Nephron progenitor cell (in vitro differentiated cells): Measurements from ENCODE around the gene TXLNB.

Source experiments
- DNase-seq: peaks from one replicate; pipeline ENCODE4 v3.0.0; 2021
- H3K27ac Mint-ChIP-seq: 2 replicates; pipeline ENCODE4 v1.8.0; 2021; ENCODE audit warnings: mild to moderate bottlenecking, moderate library complexity, mixed read lengths
- H3K27me3 Mint-ChIP-seq: 2 replicates; pipeline ENCODE4 v1.8.0; 2021; ENCODE audit warnings: mild to moderate bottlenecking, low read depth, mixed read lengths; ENCODE audit not compliant: poor library complexity
- H3K36me3 Mint-ChIP-seq: 2 replicates; pipeline ENCODE4 v1.8.0; 2021; ENCODE audit warnings: low read depth, mixed read lengths
- H3K4me1 Mint-ChIP-seq: 2 replicates; pipeline ENCODE4 v1.8.0; 2021; ENCODE audit warnings: mixed read lengths
- H3K4me3 Mint-ChIP-seq: 2 replicates; pipeline ENCODE4 v1.8.0; 2021; ENCODE audit warnings: mild to moderate bottlenecking, moderate library complexity, mixed read lengths
- H3K9me3 Mint-ChIP-seq: 2 replicates; pipeline ENCODE4 v1.8.0; 2021; ENCODE audit warnings: mild to moderate bottlenecking, moderate library complexity, mixed read lengths
- CTCF ChIP-seq: fragments of 200-600 bp; sonication (generic); IDR thresholded peaks from 2 replicates; pipeline ENCODE4 v1.5.0; 2021; ENCODE audit warnings: antibody characterized with exemption

TXLNB gene

GRCh38 chr6:139335447-139336210 lies 43.8 kb upstream of the TXLNB start:
- TF ChIP-seq CTCF: no peak
- H3K4me1 Mint-ChIP-seq: no peaks in the 10 kb centered on the region
- no peak for DNase-seq

GRCh38 chr6:139334806-139335446 lies 43.1 kb upstream of the TXLNB start:
- DNase-seq: no peak
- Mint-ChIP-seq H3K36me3 (no peaks in the 10 kb centered on the region), H3K4me1 (no peaks in the 10 kb centered on the region), H3K4me3 (no peak overlapping the region), H3K27me3 (no peaks in the 10 kb centered on the region), H3K27ac (no peak overlapping the region), H3K9me3 (peaks cover 8% of the 10 kb centered on the region)
- TF ChIP-seq CTCF: no peak

More at GRCh38 chr6:139335447-139336210, 43.8 kb upstream of the TXLNB start:
- H3K36me3 Mint-ChIP-seq: no peaks in the 10 kb centered on the region
- peaks cover 8% of the 10 kb centered on the region for H3K9me3 Mint-ChIP-seq
- no peak overlapping the region for H3K4me3 Mint-ChIP-seq
- H3K27ac Mint-ChIP-seq: no peak overlapping the region
- no peaks in the 10 kb centered on the region for H3K27me3 Mint-ChIP-seq

GRCh38 chr6:139330826-139331500 lies 39.2 kb upstream of the TXLNB start:
- Mint-ChIP-seq H3K4me3 (no peak overlapping the region), H3K36me3 (peaks cover 7% of the 10 kb centered on the region), H3K27me3 (no peaks in the 10 kb centered on the region), H3K4me1 (peaks cover 12% of the 10 kb centered on the region), H3K9me3 (peaks cover 9% of the 10 kb centered on the region), H3K27ac (no peak overlapping the region)
- no peak for DNase-seq
- TF ChIP-seq CTCF: no peak

- no peak overlapping the region for H3K27ac Mint-ChIP-seq
- no peak for TF ChIP-seq CTCF
- H3K4me3 Mint-ChIP-seq: no peak overlapping the region
- H3K27me3 Mint-ChIP-seq: no peaks in the 10 kb centered on the region
- peaks cover 16% of the 10 kb centered on the region for H3K4me1 Mint-ChIP-seq
- peaks cover 9% of the 10 kb centered on the region for H3K9me3 Mint-ChIP-seq
- peaks cover 7% of the 10 kb centered on the region for H3K36me3 Mint-ChIP-seq
- no peak for DNase-seq
Measured at GRCh38 chr6:139330306-139330705, 38.5 kb upstream of the TXLNB start.

- Mint-ChIP-seq H3K36me3 (peaks cover 7% of the 10 kb centered on the region), H3K4me1 (peaks cover 19% of the 10 kb centered on the region), H3K9me3 (peaks cover 9% of the 10 kb centered on the region), H3K27ac (no peak overlapping the region), H3K27me3 (no peaks in the 10 kb centered on the region), H3K4me3 (no peak overlapping the region)
- no peak for DNase-seq
- no peak for TF ChIP-seq CTCF
Measured at GRCh38 chr6:139329224-139329623, 37.4 kb upstream of the TXLNB start.
